WTC11 (cell line): ENCODE data around the gene NHERF2. TPM values are rescaled to one million over a fixed set of nuclear protein-coding genes. Genes with fewer than 3 reads are reported as not detected.

Experiments used
- ATAC-seq: fragments of 200-7000 bp; cut with Tn5 transposase; 2 replicates; pipeline ENCODE4 v1.10.0; 2021; ENCODE audit warnings: mild to moderate bottlenecking, moderate library complexity
- CTCF ChIA-PET: fragments of 300-600 bp; sonication (Branson Sonifier 250); formaldehyde crosslinking; loops from one replicate; lab custom pipeline; 2021; ENCODE audit warnings: antibody characterized with exemption; lab: Charles Lee
- POLR2A ChIA-PET: fragments of 350-600 bp; sonication (Branson Sonifier 250); formaldehyde crosslinking; loops from one replicate; lab custom pipeline; 2021; ENCODE audit warnings: antibody characterized with exemption; lab: Charles Lee
- DNase-seq: peaks from one replicate; pipeline ENCODE4 v3.0.0; 2021; ENCODE audit warnings: low spot score
- H3K27ac Mint-ChIP-seq: 2 replicates; pipeline ENCODE4 v1.8.0; 2021; ENCODE audit warnings: mixed read lengths
- H3K27me3 Mint-ChIP-seq: 2 replicates; pipeline ENCODE4 v1.8.0; 2021; ENCODE audit warnings: low read depth, mild to moderate bottlenecking, moderate library complexity, mixed read lengths
- H3K36me3 Mint-ChIP-seq: 2 replicates; pipeline ENCODE4 v1.8.0; 2021; ENCODE audit warnings: mixed read lengths
- H3K4me1 Mint-ChIP-seq: 2 replicates; pipeline ENCODE4 v1.8.0; 2022; ENCODE audit warnings: mixed read lengths
- H3K4me3 Mint-ChIP-seq: 2 replicates; pipeline ENCODE4 v1.8.0; 2021; ENCODE audit warnings: mild to moderate bottlenecking, moderate library complexity, mixed read lengths
- H3K9me3 Mint-ChIP-seq: 2 replicates; pipeline ENCODE4 v1.8.0; 2021; ENCODE audit warnings: mixed read lengths
- ARID4B ChIP-seq: sonication (generic); formaldehyde crosslinking; IDR thresholded peaks from 2 replicates; pipeline ENCODE4 v1.8.0; 2023; ENCODE audit warnings: missing genetic modification reagents, mild to moderate bottlenecking, borderline replicate concordance
- HMGXB4 ChIP-seq: sonication (generic); formaldehyde crosslinking; IDR thresholded peaks from 2 replicates; pipeline ENCODE4 v1.8.1; 2023; ENCODE audit warnings: mild to moderate bottlenecking, moderate library complexity, missing genetic modification reagents
- MLX ChIP-seq: sonication (generic); formaldehyde crosslinking; IDR thresholded peaks from 2 replicates; pipeline ENCODE4 v1.8.1; 2023; ENCODE audit warnings: mild to moderate bottlenecking, missing genetic modification reagents, moderate library complexity
- NFATC4 ChIP-seq: fragments of 250-450 bp; sonication (Bioruptor Pico); IDR thresholded peaks from 2 replicates; pipeline ENCODE4 v1.9.0; 2021; ENCODE audit warnings: mild to moderate bottlenecking
- NFE2L1 ChIP-seq: sonication (generic); formaldehyde crosslinking; IDR thresholded peaks from 2 replicates; pipeline ENCODE4 v1.8.1; 2023; ENCODE audit warnings: missing genetic modification reagents
- RELA ChIP-seq: sonication (generic); formaldehyde crosslinking; IDR thresholded peaks from 2 replicates; pipeline ENCODE4 v1.8.1; 2022; ENCODE audit warnings: missing genetic modification reagents, mild to moderate bottlenecking, borderline replicate concordance
- TCF7 ChIP-seq: sonication (generic); formaldehyde crosslinking; IDR thresholded peaks from 2 replicates; pipeline ENCODE4 v1.8.0; 2022; ENCODE audit warnings: mild to moderate bottlenecking, low read depth, missing genetic modification reagents, moderate library complexity
- TEAD4 ChIP-seq: sonication (generic); formaldehyde crosslinking; IDR thresholded peaks from 2 replicates; pipeline ENCODE4 v1.8.0; 2022; ENCODE audit warnings: mild to moderate bottlenecking, missing genetic modification reagents
- USF1 ChIP-seq: sonication (generic); formaldehyde crosslinking; IDR thresholded peaks from 2 replicates; pipeline ENCODE4 v1.8.0; 2022; ENCODE audit warnings: mild to moderate bottlenecking, missing genetic modification reagents
- USF2 ChIP-seq: sonication (generic); formaldehyde crosslinking; IDR thresholded peaks from 2 replicates; pipeline ENCODE4 v1.8.1; 2023; ENCODE audit warnings: mild to moderate bottlenecking, missing genetic modification reagents, moderate library complexity
- ZBTB21 ChIP-seq: sonication (generic); formaldehyde crosslinking; IDR thresholded peaks from 2 replicates; pipeline ENCODE4 v1.8.1; 2023; ENCODE audit warnings: mild to moderate bottlenecking, missing genetic modification reagents, borderline replicate concordance
- ZBTB43 ChIP-seq: sonication (generic); formaldehyde crosslinking; IDR thresholded peaks from 2 replicates; pipeline ENCODE4 v1.8.1; 2023; ENCODE audit warnings: mild to moderate bottlenecking, missing genetic modification reagents
- ZSCAN18 ChIP-seq: fragments of 250-450 bp; sonication (Bioruptor Pico); IDR thresholded peaks from 2 replicates; pipeline ENCODE4 v2.1.2; 2022; ENCODE audit warnings: mild to moderate bottlenecking, moderate library complexity
- total RNA-seq: library from RNA; stranded (reverse); gene quantifications from 3 replicates; pipeline ENCODE4 v1.2.3, GENCODE V29; 2021

The NHERF2 gene
- total RNA-seq, 1 experiment from 2014 or later, result 31.1 TPM

- no peak for TF ChIP-seq HMGXB4 (CRISPR knock-in tag)
- TF ChIP-seq RELA (CRISPR knock-in tag), result no peak
These were observed 59.0 kb downstream of the NHERF2 start (continued) for GRCh38 chr16:2085669-2086068.

- ChIA-PET POLR2A (no interaction called here), CTCF (interaction anchor here (1.0 to 2.4 kb wide), 4 partner anchors 38 to 82 kb away, joined by 3 to 11 read pairs (median 5); partner anchors contain the start of genes NTHL1 and TSC2)
- no peak for DNase-seq
- Mint-ChIP-seq H3K4me1 (no peaks in the 10 kb centered on the region), H3K27ac (no peak overlapping the region), H3K36me3 (peaks cover 3% of the 10 kb centered on the region; the same call in 1 of the 2 replicates), H3K27me3 (no peaks in the 10 kb centered on the region), H3K9me3 (no peaks in the 10 kb centered on the region), H3K4me3 (no peak overlapping the region)
- no peak for TF ChIP-seq USF2
- no peak for TF ChIP-seq ZBTB43 (CRISPR knock-in tag)
- TF ChIP-seq MLX, result no peak
- no peak for TF ChIP-seq TCF7 (CRISPR knock-in tag)
- TF ChIP-seq USF1 (CRISPR knock-in tag), result no peak
- no peak for TF ChIP-seq NFATC4
- TF ChIP-seq TEAD4, result no peak
- no peak for TF ChIP-seq ARID4B (CRISPR knock-in tag)
- no peak for TF ChIP-seq ZBTB21 (CRISPR knock-in tag)
- TF ChIP-seq ZSCAN18, result no peak
- no peak for TF ChIP-seq NFE2L1 (CRISPR knock-in tag)
- no peak for ATAC-seq
These were observed 59.5 kb downstream of the NHERF2 start for GRCh38 chr16:2086106-2086742.
